Neural progenitor cell (in vitro differentiated cells): ENCODE data around the gene SPIRE2. TPM values are rescaled to one million over a fixed set of nuclear protein-coding genes. Genes with fewer than 3 reads are reported as not detected.
"Not testable (repeated sequence)": the region's sequence is repeated elsewhere in the genome, so short reads cannot be mapped to it uniquely, and the experiment has no call there.

Source experiments
- DNase-seq: peaks from one replicate; pipeline ENCODE4 v3.0.0-alpha.2; 2016; ENCODE audit warnings: low spot score
- H2AFZ ChIP-seq: fragments of 200-600 bp; sonication (generic); replicated peaks from 2 replicates; pipeline ENCODE4 v1.6.1; 2016; ENCODE audit warnings: antibody characterized with exemption
- H3F3A ChIP-seq: fragments of 200-600 bp; sonication (generic); 2 replicates; pipeline ENCODE4 v1.6.1; 2016; ENCODE audit warnings: antibody characterized with exemption, low read depth
- H3K27ac ChIP-seq: fragments of 200-600 bp; sonication (generic); 2 replicates; pipeline ENCODE4 v1.5.1; 2016; ENCODE audit warnings: mild to moderate bottlenecking
- H3K27me3 ChIP-seq: fragments of 200-600 bp; sonication (generic); 2 replicates; pipeline ENCODE4 v1.6.1; 2016; ENCODE audit warnings: mild to moderate bottlenecking, moderate library complexity
- H3K36me3 ChIP-seq: fragments of 200-600 bp; sonication (generic); 2 replicates; pipeline ENCODE4 v1.5.1; 2016
- H3K4me1 ChIP-seq: fragments of 200-600 bp; sonication (generic); 2 replicates; pipeline ENCODE4 v1.6.1; 2016; ENCODE audit warnings: mixed run types
- H3K4me2 ChIP-seq: fragments of 200-600 bp; sonication (generic); 2 replicates; pipeline ENCODE4 v1.6.1; 2016
- H3K4me3 ChIP-seq: fragments of 200-600 bp; sonication (generic); 2 replicates; pipeline ENCODE4 v1.5.1; 2016
- H3K79me2 ChIP-seq: fragments of 200-600 bp; sonication (generic); 2 replicates; pipeline ENCODE4 v1.6.1; 2016; ENCODE audit warnings: low read depth
- H3K9ac ChIP-seq: fragments of 200-600 bp; sonication (generic); 2 replicates; pipeline ENCODE4 v1.6.1; 2016
- H3K9me3 ChIP-seq: fragments of 200-600 bp; sonication (generic); 2 replicates; pipeline ENCODE4 v1.5.1; 2016; ENCODE audit warnings: low read depth
- H4K20me1 ChIP-seq: fragments of 200-600 bp; sonication (generic); 2 replicates; pipeline ENCODE4 v1.6.1; 2016; ENCODE audit warnings: low read depth
- H3K27ac Mint-ChIP-seq: 3 replicates; pipeline ENCODE4 v1.8.0; 2021; ENCODE audit warnings: mixed read lengths
- H3K27me3 Mint-ChIP-seq: 2 replicates; pipeline ENCODE4 v1.8.0; 2022; ENCODE audit warnings: low read depth, mild to moderate bottlenecking, inconsistent platforms, moderate library complexity, mixed read lengths; ENCODE audit not compliant: insufficient read depth
- H3K36me3 Mint-ChIP-seq: 3 replicates; pipeline ENCODE4 v1.8.0; 2021; ENCODE audit warnings: mixed read lengths
- H3K4me1 Mint-ChIP-seq: 3 replicates; pipeline ENCODE4 v1.8.0; 2021; ENCODE audit warnings: mixed read lengths
- H3K4me3 Mint-ChIP-seq: 3 replicates; pipeline ENCODE4 v1.8.0; 2021; ENCODE audit warnings: mild to moderate bottlenecking, moderate library complexity, mixed read lengths
- H3K9me3 Mint-ChIP-seq: 3 replicates; pipeline ENCODE4 v1.8.0; 2020; ENCODE audit warnings: mixed read lengths
- CTCF ChIP-seq: fragments of 200-600 bp; sonication (generic); IDR thresholded peaks from 2 replicates; pipeline ENCODE4 v1.5.1; 2017; ENCODE audit warnings: antibody characterized with exemption, mild to moderate bottlenecking
- EZH2 ChIP-seq: fragments of 200-600 bp; sonication (generic); IDR thresholded peaks from 2 replicates; pipeline ENCODE4 v1.6.1; 2017; ENCODE audit warnings: antibody characterized with exemption, mild to moderate bottlenecking, moderate library complexity
- EZH2phosphoT487 ChIP-seq: fragments of 200-600 bp; sonication (generic); IDR thresholded peaks from 2 replicates; pipeline ENCODE4 v1.6.1; 2017; ENCODE audit warnings: antibody characterized with exemption
- total RNA-seq: library from RNA; depleted of rRNA; stranded (reverse); fragments of >200 nt; gene quantifications from 2 replicates; pipeline ENCODE4 v1.2.3, GENCODE V29; 2015; ENCODE audit warnings: low replicate concordance

SPIRE2 gene
- total RNA-seq, 1 donor from 2014 or later = 6.5 TPM

- H3K4me3 ChIP-seq = no peak overlapping the region
- H3K36me3 ChIP-seq = no peaks in the 10 kb centered on the region
- Mint-ChIP-seq H3K27me3 (no peaks in the 10 kb centered on the region), H3K4me3 (no peak overlapping the region), H3K9me3 (no peaks in the 10 kb centered on the region), H3K36me3 (peaks cover 32% of the 10 kb centered on the region), H3K4me1 (no peaks in the 10 kb centered on the region), H3K27ac (no peak overlapping the region)
- no peak overlapping the region for H3K9ac ChIP-seq
- peaks cover 5% of the 10 kb centered on the region for H3F3A ChIP-seq
- H3K27ac ChIP-seq = no peak overlapping the region
- no peaks in the 10 kb centered on the region for H3K79me2 ChIP-seq
- H2AFZ ChIP-seq = no peak overlapping the region
- H3K4me1 ChIP-seq = no peaks in the 10 kb centered on the region
- H4K20me1 ChIP-seq = no peaks in the 10 kb centered on the region
- TF ChIP-seq CTCF (no peak), EZH2 (no peak), EZH2phosphoT487 (no peak)
- H3K9me3 ChIP-seq = no peaks in the 10 kb centered on the region
- no peak overlapping the region for H3K4me2 ChIP-seq
- no peak for DNase-seq
- no peaks in the 10 kb centered on the region for H3K27me3 ChIP-seq
Observed at GRCh38 chr16:89782489-89782888, 45.8 kb upstream of the SPIRE2 start.

- not testable (repeated sequence) for H3K79me2 ChIP-seq, H4K20me1 ChIP-seq, H2AFZ ChIP-seq, H3K9ac ChIP-seq, H3K27ac Mint-ChIP-seq, H3K27ac ChIP-seq, H3K27me3 Mint-ChIP-seq, H3K9me3 ChIP-seq, H3K4me2 ChIP-seq, H3F3A ChIP-seq, DNase-seq, H3K27me3 ChIP-seq, H3K4me3 ChIP-seq, H3K4me1 Mint-ChIP-seq, H3K36me3 ChIP-seq, H3K9me3 Mint-ChIP-seq, H3K4me3 Mint-ChIP-seq, H3K4me1 ChIP-seq
- peaks cover 32% of the 10 kb centered on the region for H3K36me3 Mint-ChIP-seq
Observed at GRCh38 chr16:89783952-89784351, 44.3 kb upstream of the SPIRE2 start.

GRCh38 chr16:89784406-89784805 is 43.9 kb upstream of the SPIRE2 start:
- Histone ChIP-seq H3K27me3 (no peaks in the 10 kb centered on the region), H2AFZ (no peak overlapping the region), H3K9me3 (no peaks in the 10 kb centered on the region), H3K4me2 (no peak overlapping the region), H3K79me2 (no peaks in the 10 kb centered on the region), H3K27ac (no peak overlapping the region), H4K20me1 (no peaks in the 10 kb centered on the region), H3K9ac (no peak overlapping the region), H3K4me1 (no peaks in the 10 kb centered on the region), H3F3A (peaks cover 5% of the 10 kb centered on the region), H3K36me3 (no peaks in the 10 kb centered on the region), H3K4me3 (no peak overlapping the region)
- TF ChIP-seq EZH2phosphoT487 (no peak), CTCF (no peak), EZH2 (no peak)
- H3K4me1 Mint-ChIP-seq = no peaks in the 10 kb centered on the region
- no peak for DNase-seq
- peaks cover 32% of the 10 kb centered on the region for H3K36me3 Mint-ChIP-seq
- no peak overlapping the region for H3K27ac Mint-ChIP-seq
- no peaks in the 10 kb centered on the region for H3K9me3 Mint-ChIP-seq
- H3K4me3 Mint-ChIP-seq = no peak overlapping the region
- no peaks in the 10 kb centered on the region for H3K27me3 Mint-ChIP-seq

- Histone ChIP-seq H3K9me3 (no peaks in the 10 kb centered on the region), H3K36me3 (no peaks in the 10 kb centered on the region), H4K20me1 (no peaks in the 10 kb centered on the region), H3K79me2 (no peaks in the 10 kb centered on the region), H2AFZ (no peak overlapping the region), H3K27me3 (no peaks in the 10 kb centered on the region), H3K4me2 (no peak overlapping the region), H3K4me1 (no peaks in the 10 kb centered on the region), H3F3A (no peaks in the 10 kb centered on the region), H3K9ac (no peak overlapping the region), H3K4me3 (no peak overlapping the region), H3K27ac (no peak overlapping the region)
- H3K9me3 Mint-ChIP-seq = no peaks in the 10 kb centered on the region
- peaks cover 36% of the 10 kb centered on the region for H3K36me3 Mint-ChIP-seq
- DNase-seq = no peak
- H3K4me3 Mint-ChIP-seq = no peak overlapping the region
- no peak for TF ChIP-seq CTCF
- TF ChIP-seq EZH2 = no peak
- TF ChIP-seq EZH2phosphoT487 = no peak
- H3K4me1 Mint-ChIP-seq = no peaks in the 10 kb centered on the region
- H3K27me3 Mint-ChIP-seq = no peaks in the 10 kb centered on the region
- no peak overlapping the region for H3K27ac Mint-ChIP-seq
Observed at GRCh38 chr16:89785523-89786155, 42.6 kb upstream of the SPIRE2 start.
